Measurements from ENCODE around the gene ENTPD1.

ENTPD1 gene

GRCh38 chr10:95814011-95814727 is 58.2 kb downstream of the ENTPD1 start:
- TF ChIP-seq, protein P1, sequence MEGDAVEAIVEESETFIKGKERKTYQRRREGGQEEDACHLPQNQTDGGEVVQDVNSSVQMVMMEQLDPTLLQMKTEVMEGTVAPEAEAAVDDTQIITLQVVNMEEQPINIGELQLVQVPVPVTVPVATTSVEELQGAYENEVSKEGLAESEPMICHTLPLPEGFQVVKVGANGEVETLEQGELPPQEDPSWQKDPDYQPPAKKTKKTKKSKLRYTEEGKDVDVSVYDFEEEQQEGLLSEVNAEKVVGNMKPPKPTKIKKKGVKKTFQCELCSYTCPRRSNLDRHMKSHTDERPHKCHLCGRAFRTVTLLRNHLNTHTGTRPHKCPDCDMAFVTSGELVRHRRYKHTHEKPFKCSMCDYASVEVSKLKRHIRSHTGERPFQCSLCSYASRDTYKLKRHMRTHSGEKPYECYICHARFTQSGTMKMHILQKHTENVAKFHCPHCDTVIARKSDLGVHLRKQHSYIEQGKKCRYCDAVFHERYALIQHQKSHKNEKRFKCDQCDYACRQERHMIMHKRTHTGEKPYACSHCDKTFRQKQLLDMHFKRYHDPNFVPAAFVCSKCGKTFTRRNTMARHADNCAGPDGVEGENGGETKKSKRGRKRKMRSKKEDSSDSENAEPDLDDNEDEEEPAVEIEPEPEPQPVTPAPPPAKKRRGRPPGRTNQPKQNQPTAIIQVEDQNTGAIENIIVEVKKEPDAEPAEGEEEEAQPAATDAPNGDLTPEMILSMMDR (IDR thresholded peaks at IDR 0.05; ENCODE audit: borderline replicate concordance, insufficient read depth, low read depth, low read length), result no peak

GRCh38 chr10:95815133-95815532 is 59.2 kb downstream of the ENTPD1 start:
- TF ChIP-seq, protein P1 (IDR thresholded peaks at IDR 0.05; ENCODE audit: borderline replicate concordance, insufficient read depth, low read depth, low read length), result no peak
- H3K4me3 ChIP-seq (ENCODE audit: low read depth, low read length), result no peak overlapping the region

More at GRCh38 chr10:95814011-95814727, 58.2 kb downstream of the ENTPD1 start:
- no peak overlapping the region for H3K4me3 ChIP-seq (ENCODE audit: low read depth, low read length)

DNA sequence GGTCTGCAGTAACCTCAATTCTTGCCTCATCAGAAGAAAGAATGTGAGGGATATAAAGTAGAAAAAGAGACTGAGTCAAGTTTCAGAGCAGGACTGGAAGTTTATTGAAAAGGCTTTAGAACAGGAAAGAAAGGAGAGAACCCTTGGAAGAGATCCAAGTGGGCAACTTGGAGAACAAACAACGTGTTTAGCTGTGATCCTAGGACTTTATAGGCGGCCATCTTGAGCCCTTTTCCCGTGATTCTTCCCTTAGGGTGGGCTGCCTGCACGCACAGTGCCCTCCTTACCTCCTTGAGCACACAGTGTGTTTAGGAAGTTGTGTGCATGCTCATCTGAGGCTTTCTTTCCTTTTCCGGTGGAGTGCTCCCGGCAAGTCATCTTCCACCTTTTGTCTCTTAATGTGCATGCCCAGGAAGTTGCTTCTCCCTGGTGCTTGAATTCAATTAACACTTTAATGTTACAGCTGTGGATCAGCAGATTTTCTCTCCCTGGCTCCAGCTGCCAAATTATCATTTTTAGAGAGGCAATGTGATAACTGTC is 59.8 kb downstream of the ENTPD1 start:
- TF ChIP-seq, protein P1 (IDR thresholded peaks at IDR 0.05; ENCODE audit: borderline replicate concordance, insufficient read depth, low read depth, low read length), result no peak
- no peak overlapping the region for H3K4me3 ChIP-seq (ENCODE audit: low read depth, low read length)

DNA sequence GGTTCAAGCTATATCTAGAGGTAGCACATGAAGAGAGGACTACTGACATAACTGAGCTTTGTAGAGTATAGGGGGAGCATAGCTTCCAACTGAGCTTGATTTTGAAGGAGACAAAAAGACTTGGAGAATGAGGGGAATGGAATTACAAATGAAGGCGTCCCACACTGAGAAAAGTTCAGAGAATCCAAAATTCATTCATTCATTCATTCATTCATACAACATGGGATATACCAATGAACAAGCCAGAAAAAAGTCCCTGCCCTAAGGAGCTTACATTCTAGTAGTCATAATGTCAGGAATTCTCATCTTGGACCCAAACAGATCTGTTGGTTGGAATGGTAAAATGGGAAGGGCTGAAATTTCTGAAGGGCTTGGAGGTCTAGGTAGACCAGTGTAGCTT is 62.0 kb downstream of the ENTPD1 start:
- H3K4me3 ChIP-seq (ENCODE audit: low read depth, low read length), result no peak overlapping the region
- TF ChIP-seq, protein P1 (IDR thresholded peaks at IDR 0.05; ENCODE audit: borderline replicate concordance, insufficient read depth, low read depth, low read length), result no peak

- no peak overlapping the region for H3K4me3 ChIP-seq (ENCODE audit: low read depth, low read length)
- TF ChIP-seq, protein P1 (IDR thresholded peaks at IDR 0.05; ENCODE audit: borderline replicate concordance, insufficient read depth, low read depth, low read length), result no peak
Measured at GRCh38 chr10:95818668-95819067, 62.7 kb downstream of the ENTPD1 start.

- H3K4me3 ChIP-seq (ENCODE audit: low read depth, low read length), result no peak overlapping the region
- TF ChIP-seq, protein P1 (IDR thresholded peaks at IDR 0.05; ENCODE audit: borderline replicate concordance, insufficient read depth, low read depth, low read length), result no peak
Measured at GRCh38 chr10:95819620-95820329, 63.8 kb downstream of the ENTPD1 start.
